Endodermal cell (in vitro differentiated cells): ENCODE results near the gene HBS1L. TPM values are rescaled to one million over a fixed set of nuclear protein-coding genes. Genes with fewer than 3 reads are reported as not detected.

Experiments
- DNase-seq: peaks from one replicate; pipeline ENCODE4 v3.0.0-alpha.2; 2017
- H3K27ac ChIP-seq: 2 replicates; pipeline ENCODE4 v1.5.1; 2013; ENCODE audit warnings: mild to moderate bottlenecking, low read depth, low read length, moderate library complexity
- H3K27me3 ChIP-seq: 2 replicates; pipeline ENCODE4 v1.6.1; 2013; ENCODE audit warnings: mild to moderate bottlenecking, low read length, moderate library complexity; ENCODE audit not compliant: insufficient read depth, control insufficient read depth, poor library complexity, severe bottlenecking
- H3K36me3 ChIP-seq: 2 replicates; pipeline ENCODE4 v1.7.0; 2013; ENCODE audit warnings: mild to moderate bottlenecking, low read length, moderate library complexity; ENCODE audit not compliant: control insufficient read depth, insufficient read depth
- H3K4me1 ChIP-seq: one replicate; pipeline ENCODE4 v1.7.0; 2013; ENCODE audit warnings: low read length; ENCODE audit not compliant: control insufficient read depth, insufficient read depth
- H3K4me3 ChIP-seq: 2 replicates; pipeline ENCODE4 v1.5.1; 2013; ENCODE audit warnings: mild to moderate bottlenecking, low read length, moderate library complexity
- H3K9ac ChIP-seq: 2 replicates; pipeline ENCODE4 v1.6.1; 2013; ENCODE audit warnings: mild to moderate bottlenecking, low read length, moderate library complexity; ENCODE audit not compliant: poor library complexity, severe bottlenecking; ENCODE audit errors: extremely low read depth
- H3K9me3 ChIP-seq: 2 replicates; pipeline ENCODE4 v1.6.1; 2013; ENCODE audit warnings: mild to moderate bottlenecking, low read length, moderate library complexity; ENCODE audit not compliant: control insufficient read depth
- H3K27ac Mint-ChIP-seq: 2 replicates; pipeline ENCODE4 v1.8.0; 2020; ENCODE audit warnings: mixed read lengths
- H3K27me3 Mint-ChIP-seq: 2 replicates; pipeline ENCODE4 v1.8.0; 2021; ENCODE audit warnings: mild to moderate bottlenecking, mixed read lengths; ENCODE audit not compliant: insufficient read depth
- H3K36me3 Mint-ChIP-seq: 2 replicates; pipeline ENCODE4 v1.8.0; 2020; ENCODE audit warnings: low read depth, mixed read lengths
- H3K4me1 Mint-ChIP-seq: 2 replicates; pipeline ENCODE4 v1.8.0; 2020; ENCODE audit warnings: mixed read lengths
- H3K4me3 Mint-ChIP-seq: 2 replicates; pipeline ENCODE4 v1.8.0; 2020; ENCODE audit warnings: mild to moderate bottlenecking, moderate library complexity, mixed read lengths
- H3K9me3 Mint-ChIP-seq: 2 replicates; pipeline ENCODE4 v1.8.0; 2020; ENCODE audit warnings: mild to moderate bottlenecking, mixed read lengths
- CTCF ChIP-seq: fragments of 200-600 bp; sonication (generic); conservative IDR thresholded peaks from 2 replicates; pipeline ENCODE4 v1.5.0; 2021; ENCODE audit warnings: antibody characterized with exemption, mild to moderate bottlenecking
- WGBS, 2 experiments: methylation state at CpG; one replicate each; pipeline versions ENCODE4 v1.1.5 to v1.1.7; 2013; ENCODE audit warnings: missing lambda C conversion rate in 2 of 2, mixed read lengths in 1 of 2; ENCODE audit not compliant: insufficient coverage in 1 of 2, insufficient read length in 1 of 2; 5-methylcytosine and 5-hydroxymethylcytosine counted together
- total RNA-seq, 2 donors: library from RNA; stranded (reverse); fragmentation: NEBNext Ultra II Directional in 1 of 2; extraction: Animal tissue kit (Norgen Biotek cat#: 25700) in 1 of 2; gene quantifications; 2 replicates in 1 of 2; 3 replicates in 1 of 2; pipeline ENCODE4 v1.2.1, GENCODE V29; 2021

Gene HBS1L
- total RNA-seq, 2 donors from 2014 or later: 106 to 122 TPM

GRCh38 chr6:135002229-135002844 lies 52.3 kb downstream of the HBS1L start:
- WGBS, 2 experiments: 90 to 92% methylated on average over 2 to 4 of the region's 5 CpGs
- no peak overlapping the region for H3K9ac ChIP-seq
- H3K36me3 Mint-ChIP-seq: peaks cover under 1% of the 10 kb centered on the region
- H3K27me3 ChIP-seq: no peaks in the 10 kb centered on the region
- no peaks in the 10 kb centered on the region for H3K4me1 ChIP-seq
- H3K27ac ChIP-seq: no peak overlapping the region
- H3K4me3 ChIP-seq: no peak overlapping the region
- DNase-seq: no peak
- no peaks in the 10 kb centered on the region for H3K27me3 Mint-ChIP-seq
- no peaks in the 10 kb centered on the region for H3K9me3 ChIP-seq
- no peaks in the 10 kb centered on the region for H3K9me3 Mint-ChIP-seq
- H3K27ac Mint-ChIP-seq: no peak overlapping the region
- H3K36me3 ChIP-seq: peaks cover 10% of the 10 kb centered on the region
- peak; percentile 82 for TF ChIP-seq CTCF
- H3K4me1 Mint-ChIP-seq: no peaks in the 10 kb centered on the region
- no peak overlapping the region for H3K4me3 Mint-ChIP-seq

DNA sequence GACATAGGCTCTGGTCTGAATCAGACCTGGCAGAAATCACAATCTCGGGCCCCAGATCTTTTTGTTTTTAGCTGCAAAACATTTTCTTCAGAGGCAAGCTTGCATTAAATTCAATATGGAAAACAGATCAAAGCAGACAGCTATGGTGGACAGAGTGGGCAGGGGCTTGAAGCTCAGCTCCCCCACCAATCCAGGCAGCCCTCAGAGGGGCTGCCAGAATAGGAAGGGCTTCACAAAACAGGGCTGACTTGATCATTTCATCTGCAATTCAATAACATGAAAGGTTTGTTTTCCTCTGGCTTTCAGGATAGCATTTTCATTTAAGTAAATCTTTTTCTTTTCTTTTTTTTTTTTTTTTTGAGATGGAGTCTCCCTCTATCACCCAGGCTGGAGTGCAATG lies 55.5 kb downstream of the HBS1L start:
- WGBS, 2 experiments: 98 to 100% methylated on average over 1 of the region's 1 CpG
- Mint-ChIP-seq H3K27ac (no peak overlapping the region), H3K4me3 (no peak overlapping the region), H3K9me3 (no peaks in the 10 kb centered on the region), H3K4me1 (no peaks in the 10 kb centered on the region), H3K36me3 (peaks cover 7% of the 10 kb centered on the region), H3K27me3 (no peaks in the 10 kb centered on the region)
- H3K4me3 ChIP-seq: no peak overlapping the region
- H3K9ac ChIP-seq: no peak overlapping the region
- no peak overlapping the region for H3K27ac ChIP-seq
- no peak for DNase-seq
- peaks cover 41% of the 10 kb centered on the region for H3K36me3 ChIP-seq
- no peaks in the 10 kb centered on the region for H3K27me3 ChIP-seq
- no peaks in the 10 kb centered on the region for H3K4me1 ChIP-seq
- H3K9me3 ChIP-seq: no peaks in the 10 kb centered on the region
- no peak for TF ChIP-seq CTCF

DNA sequence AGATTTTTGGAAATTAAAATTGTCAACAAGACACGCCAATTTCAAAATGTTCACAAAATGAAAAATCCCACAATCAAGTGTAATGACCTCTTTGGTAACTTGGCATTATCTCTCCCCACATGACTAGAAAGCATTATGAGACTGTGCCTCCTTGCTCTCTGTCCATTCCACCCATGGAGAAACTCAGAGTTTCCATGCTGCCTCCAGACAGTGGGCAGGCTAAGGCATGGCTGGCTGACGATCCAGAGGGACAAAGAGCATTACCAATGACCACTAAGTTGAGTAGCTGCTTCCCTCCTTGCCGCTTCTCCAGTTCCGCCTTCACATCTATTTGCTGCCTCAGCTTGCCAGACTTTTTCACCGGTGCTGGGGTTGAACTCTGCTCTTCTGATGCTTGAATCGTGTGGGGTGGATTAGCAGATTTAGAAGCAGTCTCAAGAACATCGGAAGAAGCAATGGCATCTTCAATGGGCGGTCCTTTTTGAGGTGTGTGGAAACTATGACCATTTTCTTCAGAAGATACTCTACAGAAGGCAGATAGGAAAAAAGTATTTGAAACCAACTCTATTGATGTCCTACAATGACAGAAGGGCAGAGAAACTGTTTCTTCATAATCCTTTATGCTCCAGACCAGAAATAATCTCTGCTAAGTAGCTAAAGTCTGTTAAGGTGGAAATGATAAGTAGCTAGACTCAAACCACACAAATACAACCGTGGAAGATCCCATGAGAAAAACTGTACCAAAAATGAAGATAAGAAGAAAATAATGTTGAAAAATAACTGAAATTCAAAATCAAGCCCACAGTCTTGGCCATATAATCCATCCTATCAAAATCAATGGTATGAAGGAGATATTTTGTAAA lies 57.3 kb downstream of the HBS1L start:
- no peak overlapping the region for H3K27ac ChIP-seq
- H3K27me3 ChIP-seq: no peaks in the 10 kb centered on the region
- H3K9me3 ChIP-seq: no peaks in the 10 kb centered on the region
- H3K36me3 Mint-ChIP-seq: peaks cover 10% of the 10 kb centered on the region
- H3K9me3 Mint-ChIP-seq: no peaks in the 10 kb centered on the region
- H3K4me1 ChIP-seq: no peaks in the 10 kb centered on the region
- H3K27ac Mint-ChIP-seq: no peak overlapping the region
- TF ChIP-seq CTCF: no peak
- H3K9ac ChIP-seq: no peak overlapping the region
- H3K27me3 Mint-ChIP-seq: no peaks in the 10 kb centered on the region
- peaks cover 45% of the 10 kb centered on the region for H3K36me3 ChIP-seq
- no peak overlapping the region for H3K4me3 ChIP-seq
- WGBS, 2 experiments: 97 to 99% methylated on average over 8 to 9 of the region's 9 CpGs
- H3K4me3 Mint-ChIP-seq: no peak overlapping the region
- H3K4me1 Mint-ChIP-seq: no peaks in the 10 kb centered on the region
- no peak for DNase-seq
